ES-I3 (cell line): Measurements from ENCODE around the gene STIL.

Experiments
- H3K36me3 ChIP-seq: 2 replicates; pipeline ENCODE4 v1.6.1; 2013; ENCODE audit warnings: mild to moderate bottlenecking, low read length, control low read depth, moderate library complexity; ENCODE audit not compliant: insufficient read depth
- H3K4me1 ChIP-seq: 2 replicates; pipeline ENCODE4 v1.6.1; 2013; ENCODE audit warnings: mild to moderate bottlenecking, control low read depth, low read length; ENCODE audit not compliant: insufficient read depth
- H3K9ac ChIP-seq: 2 replicates; pipeline ENCODE4 v1.6.1; 2013; ENCODE audit warnings: low read depth, mild to moderate bottlenecking, low read length, moderate library complexity
- H3K9me3 ChIP-seq: 2 replicates; pipeline ENCODE4 v1.6.1; 2013; ENCODE audit warnings: mild to moderate bottlenecking, low read length, moderate library complexity; ENCODE audit not compliant: control insufficient read depth, insufficient read depth

STIL gene

DNA sequence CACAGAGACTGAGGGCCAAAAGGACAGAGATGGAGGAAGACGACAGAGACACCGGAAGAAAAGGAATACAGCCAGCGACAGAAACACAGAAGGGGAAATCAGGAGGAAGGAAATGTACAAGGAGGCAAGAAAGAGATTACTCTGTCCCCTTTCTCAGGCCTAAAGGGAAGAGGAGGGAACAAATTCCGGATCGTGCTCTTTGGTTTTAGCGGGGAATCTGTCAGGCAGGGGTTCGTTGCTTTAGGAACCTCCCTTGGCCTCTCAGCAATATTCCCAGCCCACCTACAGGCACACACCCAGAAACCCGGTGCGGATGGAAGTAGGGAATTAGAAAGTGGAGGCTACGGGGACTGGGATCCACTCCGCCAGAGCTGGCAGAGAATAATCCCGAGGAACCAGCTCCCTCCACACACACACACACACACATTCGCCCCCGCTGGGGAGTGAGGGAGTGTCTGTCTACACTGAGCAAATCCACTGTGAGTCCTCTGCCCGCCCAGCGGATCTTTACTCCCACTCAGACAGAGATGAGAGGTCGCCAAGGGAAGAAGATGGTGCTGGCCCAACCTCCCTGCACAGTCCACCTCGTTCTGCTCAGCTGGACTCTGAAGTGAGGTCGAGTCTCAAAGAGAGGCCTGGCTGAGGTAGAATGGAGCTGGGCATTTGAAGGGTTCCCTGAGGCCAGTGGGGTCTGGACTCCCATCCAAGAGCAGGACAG lies 87.7 kb downstream of the STIL start:
- Histone ChIP-seq H3K9me3 (no peaks in the 10 kb centered on the region), H3K4me1 (peaks cover 7% of the 10 kb centered on the region; the same call in 1 of the 2 replicates), H3K9ac (no peak overlapping the region; the same call in 1 of the 2 replicates), H3K36me3 (no peaks in the 10 kb centered on the region)

DNA sequence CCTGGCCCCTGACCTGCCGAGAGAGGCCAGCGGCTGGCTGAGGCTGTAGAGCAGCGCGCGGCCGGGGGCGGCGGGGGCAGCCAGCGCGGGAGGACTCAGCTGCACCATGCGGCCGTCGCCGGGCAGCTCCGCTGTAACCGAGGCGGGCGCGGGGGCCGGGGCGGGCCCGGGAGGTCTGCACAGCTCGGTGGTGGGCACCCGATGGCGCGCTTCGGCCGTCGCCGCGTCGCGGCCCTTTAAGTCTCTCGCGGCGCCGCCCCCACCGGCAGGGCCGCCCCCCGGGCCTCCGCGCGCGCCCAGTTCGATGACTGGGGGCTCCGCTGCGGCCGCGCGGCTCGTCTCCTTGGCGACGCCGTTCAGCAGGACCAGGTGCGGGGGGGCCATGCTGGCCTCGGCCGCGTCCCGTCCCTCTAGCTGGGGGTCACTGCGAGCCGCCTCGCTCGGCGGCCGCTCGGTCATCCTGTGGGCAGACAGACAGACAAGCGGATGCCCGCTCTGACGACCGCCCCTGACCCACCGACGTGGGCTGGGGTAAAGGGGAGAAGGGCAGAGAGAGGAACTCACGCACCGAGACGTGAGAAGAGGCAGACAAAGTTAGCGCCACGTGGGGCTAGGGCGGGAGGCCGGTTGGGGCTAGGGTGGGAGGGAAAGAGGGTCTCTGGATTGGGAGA lies 88.4 kb downstream of the STIL start:
- peaks cover 7% of the 10 kb centered on the region; the same call in 1 of the 2 replicates for H3K4me1 ChIP-seq
- H3K9me3 ChIP-seq: no peaks in the 10 kb centered on the region
- H3K36me3 ChIP-seq: no peaks in the 10 kb centered on the region
- peak overlapping the region; percentile 31; the same call in 1 of the 2 replicates for H3K9ac ChIP-seq

DNA sequence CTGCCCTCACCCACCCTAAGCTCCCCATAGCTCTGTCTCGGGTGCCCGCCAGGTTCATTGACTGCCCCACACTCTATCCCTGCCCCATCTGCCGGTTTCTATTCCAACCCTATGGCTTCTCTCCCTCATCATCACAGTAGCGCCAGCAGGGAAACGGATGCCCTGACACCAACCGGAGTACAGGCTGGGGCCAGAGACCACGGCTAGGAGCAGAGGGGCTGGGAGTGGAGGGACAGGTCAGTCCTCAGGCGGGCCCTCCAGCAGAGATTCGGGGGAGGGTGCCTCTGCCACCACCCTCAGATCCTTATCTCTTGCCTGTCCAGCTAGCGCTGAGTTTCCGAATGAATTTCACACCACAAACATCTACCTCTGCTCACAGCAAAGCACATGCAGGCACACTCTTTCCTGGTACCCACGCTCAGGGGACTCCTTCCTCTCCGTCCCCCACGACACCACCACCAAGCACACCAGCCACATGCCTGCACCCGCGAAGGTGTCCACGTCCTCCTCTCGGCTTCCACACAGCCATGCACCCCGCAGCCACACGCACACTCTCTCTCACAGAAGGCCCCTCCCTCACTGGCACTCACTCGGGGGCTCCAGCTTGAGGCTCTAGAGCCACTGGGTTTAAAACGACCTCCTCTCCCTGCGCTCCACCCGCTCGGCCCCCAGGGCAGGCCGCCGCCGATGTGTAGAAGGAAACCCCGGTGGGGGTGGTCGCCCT lies 89.1 kb downstream of the STIL start:
- Histone ChIP-seq H3K9ac (peak overlapping the region; percentile 31; the same call in 1 of the 2 replicates), H3K4me1 (peaks cover 4% of the 10 kb centered on the region; the same call in 1 of the 2 replicates), H3K9me3 (no peaks in the 10 kb centered on the region; the same call in 1 of the 2 replicates), H3K36me3 (no peaks in the 10 kb centered on the region)

DNA sequence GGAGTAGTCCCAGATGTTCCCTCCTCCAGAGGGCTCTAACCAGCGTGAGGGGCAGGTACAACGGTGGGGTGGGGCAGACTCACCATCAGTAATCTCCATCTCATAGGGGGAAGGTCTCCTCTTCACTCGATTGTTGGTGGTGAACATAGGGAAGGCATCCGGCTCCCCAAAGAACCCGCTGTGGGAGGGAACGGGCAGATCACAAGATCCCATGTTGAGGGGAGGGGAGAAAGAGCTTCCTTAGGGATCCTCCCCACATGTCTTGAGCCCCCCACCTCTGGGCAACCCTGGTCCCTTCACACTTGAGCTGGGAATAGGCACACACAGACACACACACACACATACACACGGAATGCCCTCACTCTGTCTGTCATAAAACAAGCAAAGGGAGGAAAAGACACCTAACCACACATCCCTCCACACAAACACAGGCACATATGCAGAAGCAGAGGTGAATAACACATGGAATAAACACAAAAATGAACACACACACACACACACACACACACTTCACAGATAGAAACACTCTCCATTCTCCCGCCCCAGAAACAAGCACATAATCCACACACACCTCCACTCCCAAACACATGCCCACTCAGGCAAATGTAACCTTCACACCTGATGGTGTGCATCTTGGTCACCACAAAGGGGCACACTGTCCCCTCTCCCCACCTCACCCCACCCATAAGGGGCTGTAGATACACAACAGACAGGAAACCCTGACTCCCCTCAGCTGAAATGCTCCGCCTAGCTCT lies 89.8 kb downstream of the STIL start:
- H3K36me3 ChIP-seq: no peaks in the 10 kb centered on the region
- H3K9ac ChIP-seq: no peak overlapping the region
- H3K4me1 ChIP-seq: peaks cover 4% of the 10 kb centered on the region; the same call in 1 of the 2 replicates
- H3K9me3 ChIP-seq: no peaks in the 10 kb centered on the region; the same call in 1 of the 2 replicates

DNA sequence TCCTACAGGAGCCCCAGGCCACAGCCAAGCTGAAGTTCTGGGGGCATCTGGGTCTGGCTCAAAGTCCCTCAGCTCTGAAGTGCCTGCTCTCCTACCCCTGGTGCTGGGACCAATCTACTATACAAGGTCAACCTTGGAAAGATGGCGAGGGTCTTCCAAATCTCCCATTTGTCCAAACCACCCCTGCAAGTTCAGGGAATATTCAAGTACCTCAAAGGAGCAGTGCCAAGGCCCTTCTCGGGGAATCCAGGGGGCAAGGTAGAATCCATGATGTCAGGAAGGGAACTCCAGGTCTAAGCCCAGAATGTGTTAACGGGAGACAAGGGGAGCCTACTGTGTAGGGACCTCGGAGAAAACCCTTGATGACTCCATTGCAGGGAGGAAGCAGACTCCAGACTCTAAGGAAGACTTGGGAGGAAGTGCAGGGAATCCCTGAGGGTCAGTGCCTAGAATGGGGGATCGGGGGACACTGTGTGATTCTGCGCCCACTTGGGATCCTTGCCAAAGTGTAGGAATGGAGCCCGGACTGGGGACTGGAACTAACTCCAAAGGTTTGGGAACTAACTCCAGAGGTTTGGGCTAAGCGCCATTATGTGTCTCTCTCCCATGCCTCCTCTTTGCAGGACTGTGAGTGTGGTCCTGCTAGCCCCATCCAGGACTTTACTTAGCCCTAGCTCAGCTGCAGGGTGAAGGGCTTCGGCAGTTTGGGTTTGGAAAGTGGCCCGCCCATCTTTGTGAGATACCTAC lies 90.6 kb downstream of the STIL start:
- Histone ChIP-seq H3K36me3 (no peaks in the 10 kb centered on the region), H3K9me3 (no peaks in the 10 kb centered on the region; the same call in 1 of the 2 replicates), H3K9ac (no peak overlapping the region), H3K4me1 (peaks cover 4% of the 10 kb centered on the region; the same call in 1 of the 2 replicates)

DNA sequence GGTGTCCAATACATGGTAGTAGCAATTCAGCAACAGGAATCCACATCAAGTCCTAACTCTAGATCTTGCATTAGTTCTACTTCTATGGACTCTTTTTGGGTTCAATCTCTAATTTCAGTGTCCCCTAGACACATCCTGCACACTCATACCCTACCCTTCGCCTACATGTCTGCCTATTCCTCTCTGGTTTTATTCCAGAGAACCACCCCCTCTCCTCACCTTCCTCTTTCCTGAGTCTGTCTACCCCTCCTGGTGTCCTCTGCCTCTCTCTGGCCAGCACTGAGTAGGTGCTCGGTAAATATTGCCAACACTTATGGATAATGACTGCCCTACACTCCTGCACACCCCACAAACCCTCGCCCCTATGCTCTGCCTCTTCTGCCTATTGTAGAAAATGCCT lies 91.5 kb downstream of the STIL start:
- no peaks in the 10 kb centered on the region; the same call in 1 of the 2 replicates for H3K9me3 ChIP-seq

DNA sequence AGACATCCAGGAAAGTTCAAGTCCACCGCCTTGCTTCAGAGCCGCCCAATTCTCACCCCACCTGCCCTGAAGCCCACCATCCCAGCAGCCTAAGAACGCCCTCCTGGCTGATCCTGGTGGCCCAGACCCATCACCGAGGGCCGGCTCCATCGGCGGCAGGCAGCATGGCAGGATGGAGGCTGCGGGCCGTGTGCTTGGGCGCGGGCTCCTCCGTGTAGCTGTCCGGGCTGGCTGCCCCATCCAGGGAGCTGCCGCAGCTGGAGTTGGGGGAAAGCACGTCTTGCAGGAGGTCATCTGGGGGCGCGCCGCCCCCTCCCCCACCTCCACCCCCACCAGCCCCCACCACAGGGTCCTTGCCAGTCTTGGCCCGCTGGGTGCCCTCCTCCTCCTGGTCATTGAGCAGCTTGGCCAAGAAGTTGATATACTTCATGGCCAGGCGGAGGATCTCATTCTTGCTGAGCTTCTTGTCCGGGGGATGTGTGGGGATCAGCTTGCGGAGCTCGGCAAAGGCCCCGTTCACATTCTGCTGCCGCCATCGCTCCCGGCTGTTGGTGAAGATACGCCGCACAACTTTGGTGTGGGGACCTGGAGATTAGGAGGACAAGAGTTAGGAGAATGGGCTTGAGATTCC lies 94.2 kb downstream of the STIL start:
- Histone ChIP-seq H3K9ac (no peak overlapping the region), H3K36me3 (no peaks in the 10 kb centered on the region), H3K9me3 (no peaks in the 10 kb centered on the region; the same call in 1 of the 2 replicates), H3K4me1 (peaks cover 4% of the 10 kb centered on the region; the same call in 1 of the 2 replicates)

More for the DNA sequence above, 91.5 kb downstream of the STIL start:
- Histone ChIP-seq H3K9ac (no peak overlapping the region), H3K4me1 (peaks cover 4% of the 10 kb centered on the region; the same call in 1 of the 2 replicates), H3K36me3 (no peaks in the 10 kb centered on the region)

DNA sequence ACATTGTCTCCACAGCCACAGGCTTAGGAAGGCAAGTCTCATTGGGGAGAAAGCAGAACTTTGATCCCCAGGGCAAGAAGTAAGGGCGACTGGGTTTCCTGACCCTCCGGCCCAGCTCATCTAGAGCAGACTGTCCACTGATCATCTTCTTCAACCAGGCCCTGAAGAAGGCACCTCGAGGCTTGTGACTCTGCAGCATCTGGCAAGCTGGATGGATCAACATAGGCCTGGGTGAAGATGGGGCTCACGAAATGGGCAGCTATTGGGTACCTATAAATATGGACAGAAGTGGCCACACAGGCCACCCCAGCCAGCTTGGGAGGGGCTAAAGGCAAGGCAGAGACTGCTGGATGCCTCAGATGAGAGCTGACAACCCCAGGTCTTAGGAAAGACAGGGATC lies 94.9 kb downstream of the STIL start:
- H3K9ac ChIP-seq: no peak overlapping the region
- H3K4me1 ChIP-seq: peaks cover under 1% of the 10 kb centered on the region; the same call in 1 of the 2 replicates
- H3K9me3 ChIP-seq: no peaks in the 10 kb centered on the region; the same call in 1 of the 2 replicates
- H3K36me3 ChIP-seq: no peaks in the 10 kb centered on the region

DNA sequence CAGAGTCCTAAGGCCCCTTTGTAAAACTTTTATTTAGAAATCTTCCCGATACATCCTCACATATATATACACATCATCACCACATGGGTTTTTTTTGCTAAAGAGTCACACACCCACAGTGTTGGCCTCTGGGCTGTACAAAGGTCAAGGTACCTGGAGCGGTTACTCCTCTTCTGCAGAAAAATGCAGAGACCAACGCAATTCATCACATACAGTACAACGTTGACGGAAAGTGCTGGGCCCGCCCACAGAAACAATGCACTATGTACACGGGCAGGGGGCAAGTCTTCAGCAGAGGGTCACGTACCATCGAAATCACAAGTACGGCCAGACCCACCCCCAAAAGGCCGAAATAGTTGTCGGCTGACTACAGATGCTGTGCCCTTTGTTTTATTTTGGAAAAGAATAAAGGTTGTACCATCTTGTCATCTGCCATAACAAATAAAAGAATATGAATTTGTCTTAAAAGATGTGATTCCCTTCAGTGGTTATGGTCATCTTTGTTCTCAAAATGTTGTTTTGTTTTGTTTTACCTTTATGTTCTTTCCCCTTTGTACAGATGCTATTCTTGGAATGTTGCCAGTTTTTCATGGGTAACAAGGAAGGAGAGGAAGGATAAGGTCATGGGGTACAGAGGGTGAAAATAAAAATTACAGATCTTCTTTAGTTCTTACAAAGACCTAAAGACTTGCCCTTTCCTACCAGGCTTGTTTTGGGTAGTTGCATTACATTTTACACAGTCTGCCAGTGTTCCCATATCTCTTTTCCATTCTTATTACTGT lies 97.5 kb downstream of the STIL start:
- H3K4me1 ChIP-seq: no peaks in the 10 kb centered on the region; the same call in 1 of the 2 replicates
- H3K9ac ChIP-seq: no peak overlapping the region
- H3K9me3 ChIP-seq: no peaks in the 10 kb centered on the region; the same call in 1 of the 2 replicates
- H3K36me3 ChIP-seq: no peaks in the 10 kb centered on the region

DNA sequence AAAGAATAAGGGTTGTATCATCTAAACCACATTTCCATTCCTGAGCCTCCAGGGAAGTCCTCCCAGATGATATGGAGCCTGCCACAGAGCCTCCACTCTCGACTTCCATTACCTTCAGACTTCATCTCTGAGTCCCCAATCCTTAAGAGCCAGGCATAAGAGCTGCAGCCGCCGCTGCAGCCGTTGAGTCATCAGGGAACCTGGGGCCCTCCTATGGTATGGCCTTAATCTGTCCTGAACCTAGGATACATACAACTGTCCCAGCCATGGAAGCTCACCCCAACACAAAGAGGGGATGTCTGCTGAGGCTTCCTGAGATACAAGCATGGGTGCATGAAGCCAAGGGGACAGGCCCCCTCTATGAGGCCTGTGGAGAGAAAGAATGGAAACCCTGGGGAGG lies 98.2 kb downstream of the STIL start:
- Histone ChIP-seq H3K9me3 (no peaks in the 10 kb centered on the region; the same call in 1 of the 2 replicates), H3K4me1 (no peaks in the 10 kb centered on the region; the same call in 1 of the 2 replicates), H3K36me3 (no peaks in the 10 kb centered on the region), H3K9ac (no peak overlapping the region)

DNA sequence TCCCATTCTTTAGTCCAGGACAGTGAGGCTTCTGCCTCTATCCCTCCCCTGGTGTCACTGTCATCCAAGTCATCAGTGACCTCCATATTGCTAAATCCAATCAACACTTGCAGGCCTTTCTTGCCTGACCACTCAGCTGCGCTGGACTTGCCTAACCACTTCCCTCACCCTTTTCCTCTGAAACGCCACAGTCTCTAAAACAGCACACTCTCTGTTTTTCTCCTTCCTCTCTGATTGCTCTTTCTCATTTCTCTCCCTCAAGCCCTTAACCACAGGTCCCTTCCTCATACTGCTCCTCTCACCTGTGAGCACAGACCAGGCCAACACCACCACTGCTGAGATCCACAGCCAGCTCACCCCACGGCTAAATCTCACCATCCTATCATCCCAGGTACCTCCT lies 99.4 kb downstream of the STIL start:
- H3K4me1 ChIP-seq: peaks cover 3% of the 10 kb centered on the region; the same call in 1 of the 2 replicates
- H3K36me3 ChIP-seq: no peaks in the 10 kb centered on the region
- no peak overlapping the region for H3K9ac ChIP-seq
- H3K9me3 ChIP-seq: no peaks in the 10 kb centered on the region; the same call in 1 of the 2 replicates

DNA sequence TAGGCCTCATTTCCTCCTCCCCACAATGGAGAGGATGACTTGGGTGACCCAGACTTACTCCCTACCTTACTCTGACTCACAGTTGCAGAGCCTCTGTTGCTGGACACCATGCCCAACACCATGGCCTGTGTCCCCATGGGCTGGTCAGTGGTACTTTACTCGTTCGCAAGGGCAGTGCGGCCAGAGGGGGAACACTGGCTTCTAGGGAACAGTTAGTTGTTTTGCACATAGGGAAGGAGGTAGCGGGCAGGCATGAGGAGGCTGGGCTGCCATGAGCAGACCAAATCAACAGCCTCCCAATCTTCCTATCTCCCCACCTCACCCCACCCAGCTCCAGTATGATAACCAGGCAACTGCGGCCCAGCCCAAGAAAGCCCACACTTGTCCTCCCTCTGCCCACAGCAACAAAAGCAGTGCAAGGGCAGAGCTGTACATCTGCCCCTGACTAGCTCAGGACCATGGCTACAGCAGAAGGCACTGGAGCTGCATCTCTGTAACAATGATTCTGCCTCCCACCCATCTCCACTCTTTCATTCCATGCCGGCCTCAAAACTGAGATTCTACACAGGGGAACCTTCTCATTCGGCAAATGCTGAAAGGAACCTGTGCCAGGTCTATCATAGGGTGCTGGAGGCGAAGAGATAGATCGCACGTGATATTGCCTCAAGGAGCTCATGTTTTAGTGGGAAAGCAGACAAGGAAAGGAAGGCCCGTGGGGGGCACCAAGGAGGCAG lies 100.5 kb downstream of the STIL start:
- Histone ChIP-seq H3K4me1 (peaks cover 13% of the 10 kb centered on the region), H3K9me3 (no peaks in the 10 kb centered on the region; the same call in 1 of the 2 replicates), H3K36me3 (no peaks in the 10 kb centered on the region), H3K9ac (no peak overlapping the region)
